GM19397 (cell line): ENCODE measurements around the gene IL24.
A peak's percentile ranks its signal among the peaks of the same experiment; 100 is the strongest.
"Not testable (repeated sequence)": the region's sequence is repeated elsewhere in the genome, so short reads cannot be mapped to it uniquely, and the experiment has no call there.

Experiments
- ATAC-seq: cut with Tn5 transposase; IDR thresholded peaks from one replicate; pipeline ENCODE4 v1.9.1; 2021; ENCODE audit warnings: mild to moderate bottlenecking, moderate library complexity; ENCODE audit not compliant: unreplicated experiment

Gene IL24

GRCh38 chr1:206923961-206924557, 26.8 kb downstream of the IL24 start:
- not testable (repeated sequence) for ATAC-seq

DNA sequence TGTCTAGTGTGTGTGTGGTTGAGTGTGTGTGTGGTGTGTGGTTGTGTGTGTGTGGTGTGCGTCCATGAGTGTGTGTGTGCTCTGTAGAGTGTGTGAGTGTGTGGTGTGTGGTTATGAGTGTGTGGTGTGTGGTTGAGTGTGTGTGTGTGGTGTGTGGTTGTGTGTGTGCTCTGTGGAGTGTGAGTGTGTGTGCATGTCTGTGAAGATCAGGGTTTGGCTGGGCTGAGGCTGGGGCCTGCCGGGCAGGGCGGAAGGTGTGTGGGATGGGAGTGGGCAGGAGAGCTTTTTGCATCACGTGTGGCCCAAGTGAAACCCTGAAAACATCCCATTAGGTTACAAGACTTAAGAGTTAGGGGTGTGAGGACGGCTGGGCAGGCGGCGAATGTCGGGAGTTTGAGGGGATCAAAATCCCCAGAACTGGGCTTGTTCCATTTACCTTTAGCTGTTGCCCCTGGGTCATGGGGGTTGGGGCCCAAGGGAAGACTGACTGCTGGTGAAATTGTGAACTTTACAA, 27.4 kb downstream of the IL24 start:
- ATAC-seq = peak; percentile 5

DNA sequence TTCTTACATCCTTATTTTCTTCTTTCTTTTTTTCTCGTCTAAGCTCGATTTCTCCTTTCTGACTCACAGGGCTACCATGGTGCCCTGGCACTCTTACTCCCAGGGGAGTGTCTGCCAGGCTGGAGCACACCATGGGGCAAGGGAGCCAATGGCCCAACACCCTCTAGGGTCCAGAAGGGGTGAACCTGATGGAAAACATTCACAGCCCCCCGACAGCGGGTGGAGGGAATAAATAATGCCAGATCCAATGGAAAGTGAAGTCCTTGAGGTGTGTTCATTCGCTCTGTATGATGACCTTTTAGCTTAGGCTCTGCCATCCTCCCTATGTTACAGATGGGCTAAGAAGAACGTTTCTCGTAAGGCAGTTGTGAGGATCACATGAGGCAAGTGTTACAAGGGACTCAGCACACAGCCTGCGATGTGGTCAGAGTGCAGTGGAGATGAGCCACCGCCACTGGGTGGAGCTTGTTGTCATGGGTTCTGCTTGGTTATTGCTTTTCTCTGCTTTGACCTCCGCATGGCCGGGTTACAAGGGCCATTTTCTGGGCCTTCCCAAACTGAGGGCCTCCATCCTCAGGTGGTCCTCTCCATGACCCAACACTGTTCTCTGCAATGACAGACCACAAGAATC, 28.0 kb downstream of the IL24 start:
- peak; percentile 55 for ATAC-seq

GRCh38 chr1:206926286-206926685, 29.0 kb downstream of the IL24 start:
- no peak for ATAC-seq

DNA sequence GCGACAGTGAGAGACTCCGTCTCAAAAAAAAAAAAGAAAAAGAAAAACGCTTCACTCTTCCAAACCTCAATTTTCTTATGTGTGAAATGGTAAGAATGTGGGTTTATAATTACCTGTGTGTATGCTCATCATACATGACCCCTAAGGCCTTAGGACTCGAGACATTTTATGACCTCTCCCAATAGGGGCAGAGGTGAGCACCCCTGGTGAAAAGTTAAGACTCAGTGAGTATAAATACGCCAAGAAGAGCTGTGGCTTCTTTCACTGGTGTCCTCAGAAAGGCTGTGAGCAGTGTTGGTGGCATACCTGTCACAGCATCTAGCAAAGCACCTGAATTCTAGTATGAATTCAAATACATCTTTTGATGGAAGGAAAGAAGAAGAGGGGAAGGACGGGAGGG, 32.3 kb downstream of the IL24 start:
- ATAC-seq = no peak

GRCh38 chr1:206930210-206930798, 33.1 kb downstream of the IL24 start:
- ATAC-seq = peak; percentile 68

GRCh38 chr1:206931709-206932108, 34.5 kb downstream of the IL24 start:
- ATAC-seq = no peak

DNA sequence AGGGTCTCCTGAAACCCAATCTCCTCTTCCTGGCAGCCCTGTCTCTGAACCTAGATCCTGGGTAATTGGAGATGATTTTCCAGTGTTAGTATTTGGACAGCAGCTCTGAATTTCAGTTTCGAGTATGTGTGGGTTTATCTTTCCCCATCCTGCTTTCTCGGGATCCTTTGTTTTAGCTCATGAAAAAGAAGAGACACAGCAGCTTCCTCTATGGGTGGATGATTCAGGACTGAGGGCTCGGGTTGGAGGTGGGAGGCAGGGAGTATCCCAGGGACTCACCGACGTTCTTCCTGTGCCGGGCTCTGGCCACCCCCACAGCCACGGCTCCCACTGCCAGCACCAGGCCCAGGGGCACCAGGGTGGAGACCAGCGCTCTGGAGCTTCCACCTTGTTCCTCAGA, 34.9 kb downstream of the IL24 start:
- ATAC-seq = no peak

- ATAC-seq = no peak
These were observed 36.2 kb downstream of the IL24 start for GRCh38 chr1:206933333-206933945.

DNA sequence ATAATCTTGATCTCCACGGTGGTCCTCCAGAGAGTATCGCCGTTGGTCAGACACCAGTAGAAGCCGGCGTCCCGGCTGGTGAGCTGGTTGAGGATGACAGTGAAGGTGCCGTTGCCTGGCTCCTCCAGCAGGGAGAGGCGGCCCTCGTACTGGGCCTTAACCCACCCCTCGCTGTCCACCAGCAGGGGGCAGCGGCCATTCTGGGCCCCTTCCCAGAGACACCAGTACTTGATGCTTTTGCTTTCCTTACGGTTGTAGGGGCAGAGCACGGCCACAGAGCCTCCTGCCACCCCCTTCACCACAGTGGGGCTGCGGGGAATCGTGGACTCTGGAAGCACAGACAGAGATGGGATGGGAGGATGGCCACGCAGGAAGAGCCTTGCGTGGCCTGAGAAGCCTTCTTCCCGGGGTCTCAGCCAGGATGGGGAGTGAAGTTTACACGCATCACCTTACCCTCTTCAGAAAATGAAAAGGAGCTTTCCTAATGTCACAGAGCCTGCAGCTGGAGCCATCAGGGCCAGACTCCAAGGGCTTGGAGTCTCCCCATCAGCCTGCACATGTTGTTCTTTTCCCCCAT, 38.3 kb downstream of the IL24 start:
- ATAC-seq = no peak

GRCh38 chr1:206937425-206937824, 40.2 kb downstream of the IL24 start:
- ATAC-seq = no peak

DNA sequence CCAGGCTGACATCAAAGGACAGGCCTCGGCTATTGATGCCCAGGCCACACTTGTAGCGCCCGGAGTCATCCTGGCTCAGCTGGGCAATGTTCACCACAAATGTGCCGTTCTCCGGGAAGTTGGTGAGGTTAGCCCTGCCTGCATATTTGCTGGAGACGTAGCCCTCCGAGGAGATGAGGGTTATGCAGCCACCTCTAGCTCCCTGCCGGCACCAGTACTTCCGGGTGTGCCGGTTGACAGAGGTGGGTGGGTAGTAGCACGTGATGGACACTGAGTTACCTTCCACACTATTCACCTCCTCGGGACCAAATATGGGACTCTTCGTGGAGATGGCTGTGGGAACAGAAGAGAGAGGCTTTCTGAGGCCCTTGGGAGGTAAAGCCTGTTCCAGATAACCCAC, 41.9 kb downstream of the IL24 start:
- ATAC-seq = no peak

- no peak for ATAC-seq
These were observed 42.8 kb downstream of the IL24 start for GRCh38 chr1:206939841-206940587.

- ATAC-seq = no peak
These were observed 43.3 kb downstream of the IL24 start for GRCh38 chr1:206940588-206940936.

- no peak for ATAC-seq
These were observed 44.6 kb downstream of the IL24 start for GRCh38 chr1:206941766-206942418.

- ATAC-seq = no peak
These were observed 47.5 kb downstream of the IL24 start for GRCh38 chr1:206944703-206945102.

GRCh38 chr1:206945779-206946178, 48.5 kb downstream of the IL24 start:
- no peak for ATAC-seq

DNA sequence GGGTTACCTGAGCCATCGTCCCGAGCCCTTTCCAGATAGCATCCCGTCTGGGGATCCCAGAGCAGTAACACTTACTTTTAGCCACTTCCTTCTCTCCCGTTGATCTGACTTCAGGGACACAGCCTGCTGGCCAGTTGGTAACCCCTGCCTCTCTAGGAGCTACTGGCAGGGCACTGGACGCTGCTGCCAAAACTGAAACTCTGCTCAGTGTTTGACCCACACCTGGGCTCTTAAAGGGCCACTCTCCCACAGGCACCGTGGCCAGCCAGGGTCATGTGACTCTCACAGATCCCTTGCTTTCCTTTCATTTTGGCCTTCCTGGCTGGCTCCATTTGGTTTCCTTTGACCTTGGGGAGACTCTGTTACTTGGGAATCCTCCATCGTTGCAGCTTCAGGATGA, 49.0 kb downstream of the IL24 start, which contains the start of gene PIGR:
PIGR (minus strand) TSS at position 206 of the 400 bp plus-strand sequence. CDS start 5,935 bp downstream, outside the sequence.
- ATAC-seq = no peak

DNA sequence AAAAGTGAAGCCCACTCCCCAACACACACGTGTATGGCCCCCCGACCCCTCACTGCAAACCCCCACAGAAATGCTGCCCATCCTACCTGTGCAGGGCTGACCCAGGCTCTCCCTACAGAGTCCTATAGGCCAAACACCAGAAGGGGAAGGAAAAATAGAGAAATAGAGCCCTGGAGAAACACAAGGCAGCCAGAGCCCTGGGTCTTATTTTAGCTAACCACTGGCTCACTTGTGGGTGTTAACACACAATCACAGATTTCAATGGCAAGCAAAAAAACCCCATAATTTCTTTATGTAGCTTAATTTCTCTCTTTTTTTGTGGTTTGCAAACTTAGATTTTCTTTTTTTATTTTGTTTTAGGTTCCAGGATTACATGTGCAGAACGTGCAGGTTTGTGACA, 50.0 kb downstream of the IL24 start:
- ATAC-seq = no peak

- no peak for ATAC-seq
These were observed 52.0 kb downstream of the IL24 start for GRCh38 chr1:206949208-206949607.
